Esophagus mucosa (tissue), 1 donor: ENCODE measurements around the gene CSN1S1. TPM values are rescaled to one million over a fixed set of nuclear protein-coding genes. Genes with fewer than 3 reads are reported as not detected.
"Not testable (repeated sequence)": the region's sequence is repeated elsewhere in the genome, so short reads cannot be mapped to it uniquely, and the experiment has no call there.

Source experiments
- ATAC-seq: fragments of 200-7000 bp; cut with Tn5 transposase; one replicate; pipeline ENCODE4 v1.9.1; 2020
- total RNA-seq: library from RNA; stranded (reverse); gene quantifications from one replicate; pipeline ENCODE4 v1.2.4, GENCODE V29; 2023
- donor health status: DM: yes; HTN: yes; CAD: no.

The CSN1S1 gene, protein sequence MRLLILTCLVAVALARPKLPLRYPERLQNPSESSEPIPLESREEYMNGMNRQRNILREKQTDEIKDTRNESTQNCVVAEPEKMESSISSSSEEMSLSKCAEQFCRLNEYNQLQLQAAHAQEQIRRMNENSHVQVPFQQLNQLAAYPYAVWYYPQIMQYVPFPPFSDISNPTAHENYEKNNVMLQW
- not detected for total RNA-seq

DNA sequence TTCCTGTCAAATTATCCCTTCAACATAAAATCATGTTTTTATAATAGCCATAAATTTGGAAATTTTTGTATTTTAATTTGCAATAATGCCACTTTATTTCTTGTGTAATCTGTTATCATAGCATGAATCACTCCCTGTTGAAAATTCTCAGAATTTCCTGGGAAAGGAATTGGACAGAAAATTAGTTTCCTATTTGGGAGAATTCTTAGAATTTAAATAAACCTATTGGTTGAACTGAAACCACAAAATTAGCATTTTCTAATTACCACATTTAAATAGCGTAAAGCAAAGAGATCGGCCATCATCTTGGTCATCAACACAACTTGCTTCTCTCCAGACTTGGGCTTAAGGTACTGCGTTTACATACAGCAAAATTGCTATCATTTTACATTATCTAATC, at the start of gene CSN1S1:
Gene CSN1S1, plus strand, starts transcription at position 301 of the 400 bp plus-strand sequence. CDS start 1,488 bp downstream, outside the sequence.
- ATAC-seq: no peak

DNA sequence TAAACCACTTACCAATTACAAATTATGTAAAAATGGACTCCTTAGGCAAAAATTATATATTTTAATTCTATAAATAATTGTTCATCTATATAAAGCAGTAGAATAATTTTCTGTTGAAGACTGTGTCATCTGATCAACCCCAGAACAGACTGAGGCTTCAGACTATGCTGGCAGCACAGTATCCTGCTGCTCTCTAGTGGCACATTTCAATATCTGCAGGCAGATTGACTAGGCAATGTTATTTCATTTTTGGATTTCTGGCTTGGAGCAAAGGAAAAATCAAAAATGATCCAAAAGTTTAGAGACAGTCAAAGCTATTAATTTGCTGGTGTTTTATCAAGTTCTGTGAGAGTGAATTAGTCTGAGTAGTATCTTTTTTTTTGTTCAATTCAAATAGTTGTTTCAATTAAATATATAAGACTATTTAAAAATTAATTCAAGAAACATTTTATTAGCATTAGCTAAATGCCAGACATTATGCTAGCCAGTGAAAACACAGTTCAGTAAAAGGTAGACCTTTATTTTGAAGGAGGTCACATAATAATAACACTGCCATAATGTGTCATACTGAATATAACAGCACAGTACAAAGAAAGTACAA, 49.6 kb upstream of the CSN1S1 start:
- ATAC-seq: peak; percentile 86

GRCh38 chr4:69882150-69882549, 48.7 kb upstream of the CSN1S1 start:
- no peak for ATAC-seq

- ATAC-seq: no peak
Measured at GRCh38 chr4:69888336-69888735, 42.5 kb upstream of the CSN1S1 start.

DNA sequence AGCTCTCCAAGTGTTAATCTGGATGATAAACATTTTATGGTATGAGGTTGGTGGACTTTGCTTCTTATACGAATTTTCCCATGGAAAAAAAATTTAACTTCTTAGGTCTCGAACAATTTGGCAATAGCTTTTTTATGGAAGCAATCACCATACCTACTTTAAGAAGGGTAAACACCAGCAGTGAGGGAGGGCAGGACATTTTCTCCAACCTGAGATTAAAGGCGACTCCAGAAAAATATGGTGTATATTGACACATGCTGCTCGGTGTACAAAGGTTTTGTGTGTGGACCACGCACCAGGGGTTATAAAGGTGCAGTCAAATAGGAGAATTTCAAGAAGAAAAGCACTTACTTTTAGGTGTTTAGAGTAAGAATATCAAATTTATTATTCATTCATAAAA, 36.7 kb upstream of the CSN1S1 start:
- no peak for ATAC-seq

DNA sequence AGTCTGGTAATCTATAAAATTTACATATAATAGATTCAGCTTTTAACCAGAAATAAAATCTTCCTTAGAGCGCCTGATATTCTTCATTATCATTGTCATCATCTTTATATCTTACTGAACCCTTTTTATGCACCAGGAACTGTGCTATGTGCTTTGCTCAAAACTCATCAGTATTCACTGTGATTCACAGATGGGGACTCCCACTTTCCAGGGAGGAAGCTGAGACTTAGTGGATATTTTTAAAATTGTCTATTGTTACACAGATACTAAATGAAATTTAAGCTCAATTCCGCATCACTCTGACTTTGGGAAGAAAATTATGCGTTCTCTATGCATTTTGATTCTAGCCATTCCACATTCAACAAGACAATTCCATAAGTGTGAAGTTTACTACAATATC, 36.1 kb upstream of the CSN1S1 start:
- ATAC-seq: no peak

- no peak for ATAC-seq
Measured at GRCh38 chr4:69896530-69897116, 34.2 kb upstream of the CSN1S1 start.

DNA sequence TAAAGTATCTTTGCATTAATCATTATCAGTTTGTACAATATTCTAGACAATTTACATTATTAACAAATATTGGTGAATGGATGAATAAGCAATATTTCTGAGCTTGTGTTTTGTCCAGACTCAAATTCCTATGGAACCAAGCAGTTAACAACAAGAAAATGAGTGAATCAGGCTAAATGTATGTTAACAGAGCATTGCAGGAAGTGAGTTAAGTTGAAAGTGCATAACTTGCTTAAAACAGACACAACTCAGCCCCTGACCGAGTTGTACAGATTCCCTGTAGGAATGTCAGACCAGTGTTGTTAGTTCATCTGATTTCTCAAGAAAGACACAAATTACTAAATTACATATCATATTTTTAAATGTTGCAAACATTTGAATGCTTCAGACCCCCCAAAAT, 23.7 kb upstream of the CSN1S1 start:
- no peak for ATAC-seq

- ATAC-seq: no peak
Measured at GRCh38 chr4:69909195-69909594, 21.7 kb upstream of the CSN1S1 start.

- ATAC-seq: no peak
Measured at GRCh38 chr4:69910016-69910782, 20.7 kb upstream of the CSN1S1 start.

- no peak for ATAC-seq
Measured at GRCh38 chr4:69920874-69921273, 10.0 kb upstream of the CSN1S1 start.

DNA sequence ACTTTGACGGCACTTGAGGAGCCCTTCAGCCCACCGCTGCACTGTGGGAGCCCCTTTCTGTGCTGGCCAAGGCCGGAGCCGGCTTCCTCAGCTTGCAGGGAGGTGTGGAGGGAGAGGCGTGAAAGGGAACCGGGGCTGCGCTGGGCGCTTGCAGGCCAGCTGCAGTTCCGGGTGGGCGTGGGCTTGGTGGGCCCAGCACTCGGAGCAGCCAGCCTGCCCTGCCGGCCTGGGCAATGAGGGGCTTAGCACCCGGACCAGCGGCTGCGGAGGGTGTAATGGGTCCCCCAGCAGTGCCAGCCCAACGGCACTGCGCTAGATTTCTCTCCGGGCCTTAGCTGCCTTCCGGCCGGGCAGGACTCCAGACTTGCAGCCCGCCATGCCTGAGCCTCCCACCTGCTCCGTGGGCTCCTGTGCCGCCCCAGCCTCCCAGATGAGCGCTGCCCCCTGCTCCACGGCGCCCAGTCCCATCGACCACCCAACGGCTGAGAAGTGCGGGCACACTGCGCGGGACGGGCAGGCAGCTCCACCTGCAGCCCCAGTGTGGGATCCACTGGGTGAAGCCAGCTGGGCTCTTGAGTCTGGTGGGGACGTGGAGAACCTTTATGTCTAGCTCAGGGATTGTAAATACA, 7.0 kb upstream of the CSN1S1 start:
- not testable (repeated sequence) for ATAC-seq

DNA sequence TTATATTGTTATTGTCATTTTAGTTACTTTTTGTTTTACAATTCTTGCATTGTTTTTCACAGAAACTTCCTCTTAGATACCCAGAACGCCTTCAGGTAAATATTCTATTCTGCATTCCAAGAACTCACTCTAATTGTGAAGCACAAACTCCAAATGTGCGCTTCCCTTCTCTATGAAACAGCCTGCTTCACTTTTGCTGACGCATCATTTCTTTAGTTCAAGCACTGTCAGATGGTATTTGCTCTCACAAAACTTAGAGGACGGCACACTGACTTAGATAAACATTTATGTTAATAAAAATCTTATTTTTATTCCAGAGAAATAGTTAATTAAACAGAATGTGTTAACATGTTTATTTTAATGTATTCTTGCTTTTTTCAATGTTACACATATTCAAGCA, 3.3 kb downstream of the CSN1S1 start:
- no peak for ATAC-seq

GRCh38 chr4:69936566-69936965, 5.7 kb downstream of the CSN1S1 start:
- no peak for ATAC-seq

DNA sequence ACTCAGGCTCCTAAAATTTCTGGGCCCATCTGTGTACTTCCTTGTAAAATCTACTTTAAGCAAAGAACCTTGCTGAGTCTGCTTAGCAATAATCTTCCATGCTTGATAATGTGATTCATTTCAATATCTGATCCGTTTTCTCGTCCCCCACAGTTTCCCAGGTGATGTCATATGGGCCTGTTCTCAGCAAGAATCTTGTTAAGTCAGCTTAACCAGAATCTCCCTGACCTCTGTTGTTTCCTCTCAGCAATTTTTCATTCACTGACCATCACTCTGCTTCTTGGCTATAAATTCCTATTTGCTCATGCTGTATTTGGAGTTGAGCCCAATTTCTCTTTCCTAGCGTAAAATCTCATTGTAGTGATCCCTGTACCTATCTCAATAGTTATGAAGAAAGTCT, 20.7 kb downstream of the CSN1S1 start:
- no peak for ATAC-seq

DNA sequence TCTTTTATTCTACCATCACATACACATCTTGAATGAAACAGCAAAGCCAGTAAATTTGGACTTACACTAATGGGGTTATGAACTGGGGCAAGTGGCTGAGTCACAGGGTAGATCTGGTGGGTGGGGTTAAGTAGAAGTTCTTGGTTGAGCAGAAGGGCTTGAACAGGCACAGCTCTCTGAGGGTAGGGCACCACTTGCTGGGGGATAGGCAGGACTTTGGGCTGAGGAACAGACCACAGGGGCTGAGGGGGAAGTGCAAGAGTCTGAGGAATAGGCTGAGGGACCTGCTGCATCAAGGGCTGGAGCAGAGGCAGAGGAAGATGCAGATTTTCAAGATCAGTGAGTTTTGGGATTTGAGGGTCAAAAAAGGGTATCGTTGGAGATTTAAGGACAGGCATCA, 26.3 kb downstream of the CSN1S1 start:
- no peak for ATAC-seq

GRCh38 chr4:69965628-69966027, 34.8 kb downstream of the CSN1S1 start, which contains the start of gene CSN2:
Gene CSN2, minus strand, starts transcription at chr4:69965728. Its CDS starts 4,733 bp downstream, at chr4:69960995.
- no peak for ATAC-seq

GRCh38 chr4:69970071-69970470, 39.2 kb downstream of the CSN1S1 start:
- no peak for ATAC-seq

DNA sequence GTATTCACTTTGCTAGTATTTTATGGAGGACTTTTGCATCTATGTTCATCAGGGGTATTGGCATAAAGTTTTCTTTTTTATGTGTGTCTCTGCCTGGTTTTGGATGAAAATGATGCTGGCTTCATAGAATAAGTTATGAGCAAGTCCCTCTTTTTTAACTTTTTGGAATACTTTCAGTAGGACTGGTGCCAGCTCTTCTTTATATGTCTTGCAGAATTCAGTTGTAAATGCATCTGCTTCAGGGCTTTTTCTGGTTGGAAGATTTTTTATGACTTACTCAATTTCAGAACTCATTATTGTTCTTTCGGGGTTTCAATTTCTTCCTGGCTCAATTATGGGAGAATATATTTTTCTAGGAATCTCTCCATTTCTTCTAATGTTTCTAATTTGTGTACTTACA, 43.8 kb downstream of the CSN1S1 start:
- ATAC-seq: no peak

DNA sequence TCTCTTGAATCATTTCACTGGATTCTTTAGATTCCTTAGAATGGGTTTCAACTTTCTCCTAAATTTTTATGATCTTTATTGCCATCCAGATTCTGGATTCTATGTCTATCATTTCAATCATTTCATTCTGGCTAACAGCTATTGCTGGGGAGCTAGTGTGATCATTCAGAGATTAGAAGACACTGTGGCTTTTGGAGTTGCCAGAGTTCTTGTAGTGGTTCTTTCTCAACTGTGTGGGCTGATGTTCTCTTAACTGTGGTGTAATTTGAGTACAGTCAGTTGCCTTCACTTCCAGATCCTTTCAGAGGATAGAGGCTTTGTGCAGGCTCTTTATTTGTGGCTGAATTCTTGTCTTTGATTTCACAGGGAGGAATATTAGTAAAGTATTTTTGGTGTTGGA, 46.7 kb downstream of the CSN1S1 start:
- ATAC-seq: no peak

GRCh38 chr4:69984030-69984443, 53.2 kb downstream of the CSN1S1 start:
- peak; percentile 92 for ATAC-seq

GRCh38 chr4:69986663-69987062, 55.8 kb downstream of the CSN1S1 start:
- no peak for ATAC-seq

- no peak for ATAC-seq
Measured at GRCh38 chr4:69991016-69991415, 60.1 kb downstream of the CSN1S1 start.
